Adrenal gland (tissue), 5 donors: ENCODE results near the gene TTC9B.

Source experiments
- POLR2A ChIP-seq, 2 donors: fragments of 450-650 bp; IDR thresholded peaks; one replicate each; pipeline ENCODE4 v1.6.1; 2017; ENCODE audit warnings: antibody characterized with exemption in 2 of 2, mild to moderate bottlenecking in 2 of 2, moderate library complexity in 1 of 2
- TF ChIP-seq, protein P1 (sequence below), 6 experiments: fragments of 450-650 bp in 4 of 6; fragments of 200-600 bp in 2 of 6; sonication (generic) in 1 of 6; IDR thresholded peaks; 1 replicate in 5 of 6; 2 replicates in 1 of 6; pipeline versions ENCODE4 v1.5.1 to v1.8.0; 2016 to 2021; ENCODE audit warnings: antibody characterized with exemption in 6 of 6, mild to moderate bottlenecking in 2 of 6, moderate library complexity in 1 of 6
- donor health status: DM: no; HTN: no; CAD: no.

DNA sequence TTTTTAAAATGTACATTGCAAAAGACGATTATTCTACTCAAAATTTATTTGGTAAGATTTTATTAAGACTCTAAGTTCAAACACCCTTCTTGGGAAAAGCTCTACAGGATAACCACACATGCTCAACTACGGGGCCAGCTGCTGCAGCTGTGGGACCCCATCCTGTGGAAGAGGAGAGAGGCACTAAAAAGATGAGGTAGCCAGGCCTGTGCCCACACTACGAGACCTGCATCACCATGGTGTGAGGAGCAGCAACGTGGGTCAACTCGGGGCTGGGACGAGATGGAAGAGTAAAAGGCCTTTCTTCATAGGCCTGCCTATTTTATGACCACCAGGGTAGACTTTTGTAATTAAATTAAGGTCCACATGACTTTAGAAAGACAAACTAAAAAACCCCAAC, 12.9 kb upstream of the TTC9B start:
- TF ChIP-seq, protein P1, sequence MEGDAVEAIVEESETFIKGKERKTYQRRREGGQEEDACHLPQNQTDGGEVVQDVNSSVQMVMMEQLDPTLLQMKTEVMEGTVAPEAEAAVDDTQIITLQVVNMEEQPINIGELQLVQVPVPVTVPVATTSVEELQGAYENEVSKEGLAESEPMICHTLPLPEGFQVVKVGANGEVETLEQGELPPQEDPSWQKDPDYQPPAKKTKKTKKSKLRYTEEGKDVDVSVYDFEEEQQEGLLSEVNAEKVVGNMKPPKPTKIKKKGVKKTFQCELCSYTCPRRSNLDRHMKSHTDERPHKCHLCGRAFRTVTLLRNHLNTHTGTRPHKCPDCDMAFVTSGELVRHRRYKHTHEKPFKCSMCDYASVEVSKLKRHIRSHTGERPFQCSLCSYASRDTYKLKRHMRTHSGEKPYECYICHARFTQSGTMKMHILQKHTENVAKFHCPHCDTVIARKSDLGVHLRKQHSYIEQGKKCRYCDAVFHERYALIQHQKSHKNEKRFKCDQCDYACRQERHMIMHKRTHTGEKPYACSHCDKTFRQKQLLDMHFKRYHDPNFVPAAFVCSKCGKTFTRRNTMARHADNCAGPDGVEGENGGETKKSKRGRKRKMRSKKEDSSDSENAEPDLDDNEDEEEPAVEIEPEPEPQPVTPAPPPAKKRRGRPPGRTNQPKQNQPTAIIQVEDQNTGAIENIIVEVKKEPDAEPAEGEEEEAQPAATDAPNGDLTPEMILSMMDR (IDR thresholded peaks at IDR 0.05): no peak
- no peak for TF ChIP-seq POLR2A (IDR thresholded peaks at IDR 0.05)
